Panc1 (cell line): ENCODE results near the gene GALNT18.

ENCODE experiments used
- TCF7L2 ChIP-seq: IDR thresholded peaks from 2 replicates; pipeline ENCODE4 v1.6.1; 2011; ENCODE audit warnings: mild to moderate bottlenecking, low read depth, low read length, inconsistent platforms
- TF ChIP-seq, protein P1 (sequence below): fragments of 450-650 bp; IDR thresholded peaks from 2 replicates; pipeline ENCODE4 v1.5.1; 2017; ENCODE audit warnings: mild to moderate bottlenecking

DNA sequence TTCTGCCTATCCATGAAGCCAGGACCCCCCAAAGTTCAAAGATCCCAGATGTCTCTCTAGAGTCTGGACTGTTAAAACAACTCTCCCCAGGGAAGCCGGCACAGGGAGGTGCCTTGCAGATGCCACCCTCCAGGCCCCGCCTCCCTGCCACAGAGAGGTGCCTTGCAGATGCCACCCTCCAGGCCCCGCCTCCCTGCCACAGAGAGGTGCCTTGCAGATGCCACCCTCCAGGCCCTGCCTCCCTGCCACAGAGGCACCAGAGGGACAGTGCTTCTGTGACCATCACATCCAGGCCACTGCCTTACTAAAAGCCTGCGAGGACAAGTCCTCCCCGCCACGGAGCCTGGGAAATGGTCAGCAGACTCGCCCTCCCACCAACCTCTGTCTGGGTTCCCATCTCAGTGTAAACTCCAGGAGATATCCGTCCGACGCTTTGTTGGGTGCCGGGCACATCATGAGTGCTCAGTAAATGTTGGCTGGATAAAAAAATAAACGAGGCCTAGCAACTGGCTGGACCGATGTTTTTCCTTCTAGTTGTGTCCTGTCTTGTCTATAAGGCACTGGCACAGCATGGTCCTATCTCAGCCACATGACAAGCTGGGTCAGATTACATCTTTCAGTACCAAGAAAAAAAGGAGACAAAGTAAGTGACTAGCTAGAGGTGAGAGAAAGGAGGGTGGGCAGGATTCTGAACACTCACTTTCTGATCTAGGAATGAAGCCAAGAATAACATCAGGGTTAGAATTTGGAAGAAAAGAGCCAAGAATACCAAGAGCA, 177.6 kb downstream of the GALNT18 start:
- TF ChIP-seq, protein P1, sequence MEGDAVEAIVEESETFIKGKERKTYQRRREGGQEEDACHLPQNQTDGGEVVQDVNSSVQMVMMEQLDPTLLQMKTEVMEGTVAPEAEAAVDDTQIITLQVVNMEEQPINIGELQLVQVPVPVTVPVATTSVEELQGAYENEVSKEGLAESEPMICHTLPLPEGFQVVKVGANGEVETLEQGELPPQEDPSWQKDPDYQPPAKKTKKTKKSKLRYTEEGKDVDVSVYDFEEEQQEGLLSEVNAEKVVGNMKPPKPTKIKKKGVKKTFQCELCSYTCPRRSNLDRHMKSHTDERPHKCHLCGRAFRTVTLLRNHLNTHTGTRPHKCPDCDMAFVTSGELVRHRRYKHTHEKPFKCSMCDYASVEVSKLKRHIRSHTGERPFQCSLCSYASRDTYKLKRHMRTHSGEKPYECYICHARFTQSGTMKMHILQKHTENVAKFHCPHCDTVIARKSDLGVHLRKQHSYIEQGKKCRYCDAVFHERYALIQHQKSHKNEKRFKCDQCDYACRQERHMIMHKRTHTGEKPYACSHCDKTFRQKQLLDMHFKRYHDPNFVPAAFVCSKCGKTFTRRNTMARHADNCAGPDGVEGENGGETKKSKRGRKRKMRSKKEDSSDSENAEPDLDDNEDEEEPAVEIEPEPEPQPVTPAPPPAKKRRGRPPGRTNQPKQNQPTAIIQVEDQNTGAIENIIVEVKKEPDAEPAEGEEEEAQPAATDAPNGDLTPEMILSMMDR, result no peak
- TF ChIP-seq TCF7L2, result no peak
